Cardiac fibroblast (primary cell): ENCODE results near the gene TTLL5.
A peak's percentile ranks its signal among the peaks of the same experiment; 100 is the strongest.

Source experiments
- DNase-seq, 2 donors: peaks; one replicate each; pipeline versions ENCODE4 v3.0.0 to v3.0.0-alpha.2; 2010; ENCODE audit warnings: low read depth in 2 of 2
- H3K4me3 ChIP-seq, 2 donors: replicated peaks in 1 of 2; 1 replicate in 1 of 2; 2 replicates in 1 of 2; pipeline ENCODE4 v1.5.1; 2011; ENCODE audit warnings: low read depth in 2 of 2, low read length in 2 of 2, mild to moderate bottlenecking in 2 of 2, moderate library complexity in 1 of 2
- TF ChIP-seq, protein P1 (sequence below): IDR thresholded peaks from one replicate; pipeline ENCODE4 v1.5.1; 2011; ENCODE audit warnings: low read depth, mild to moderate bottlenecking, low read length, inconsistent platforms

The TTLL5 gene

DNA sequence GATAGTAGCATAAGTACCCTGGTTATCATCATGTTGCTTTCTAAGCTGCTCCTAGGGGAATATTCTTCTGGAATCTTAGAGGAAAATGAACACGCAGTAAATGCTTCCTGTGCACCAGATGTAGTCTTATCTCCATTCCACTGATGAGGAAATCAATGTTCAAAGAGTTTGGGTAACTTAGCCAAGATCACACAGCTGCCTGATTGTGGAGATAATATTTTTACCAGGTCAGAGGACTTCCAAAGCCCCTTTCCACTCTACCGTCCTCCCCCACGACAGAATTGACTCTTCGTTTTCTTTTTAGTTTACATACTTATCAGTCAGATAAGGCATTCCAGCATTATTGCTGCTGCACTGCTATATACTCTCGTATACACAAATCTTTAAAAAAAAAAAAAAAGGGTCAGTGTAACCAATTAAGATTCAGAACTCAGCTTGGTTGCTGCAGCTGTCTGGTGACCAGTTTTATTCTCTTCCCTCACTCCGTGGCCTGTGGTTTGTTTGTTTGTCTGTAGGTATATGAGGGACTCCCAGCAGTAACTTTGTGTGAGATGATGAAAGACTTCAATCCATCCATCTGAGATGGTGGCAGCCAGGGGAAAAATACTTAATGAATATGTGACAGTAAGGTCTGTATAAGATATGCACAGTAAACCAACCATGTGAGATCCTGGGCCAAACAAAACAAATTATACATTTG, 210.3 kb downstream of the TTLL5 start:
- TF ChIP-seq, protein P1, sequence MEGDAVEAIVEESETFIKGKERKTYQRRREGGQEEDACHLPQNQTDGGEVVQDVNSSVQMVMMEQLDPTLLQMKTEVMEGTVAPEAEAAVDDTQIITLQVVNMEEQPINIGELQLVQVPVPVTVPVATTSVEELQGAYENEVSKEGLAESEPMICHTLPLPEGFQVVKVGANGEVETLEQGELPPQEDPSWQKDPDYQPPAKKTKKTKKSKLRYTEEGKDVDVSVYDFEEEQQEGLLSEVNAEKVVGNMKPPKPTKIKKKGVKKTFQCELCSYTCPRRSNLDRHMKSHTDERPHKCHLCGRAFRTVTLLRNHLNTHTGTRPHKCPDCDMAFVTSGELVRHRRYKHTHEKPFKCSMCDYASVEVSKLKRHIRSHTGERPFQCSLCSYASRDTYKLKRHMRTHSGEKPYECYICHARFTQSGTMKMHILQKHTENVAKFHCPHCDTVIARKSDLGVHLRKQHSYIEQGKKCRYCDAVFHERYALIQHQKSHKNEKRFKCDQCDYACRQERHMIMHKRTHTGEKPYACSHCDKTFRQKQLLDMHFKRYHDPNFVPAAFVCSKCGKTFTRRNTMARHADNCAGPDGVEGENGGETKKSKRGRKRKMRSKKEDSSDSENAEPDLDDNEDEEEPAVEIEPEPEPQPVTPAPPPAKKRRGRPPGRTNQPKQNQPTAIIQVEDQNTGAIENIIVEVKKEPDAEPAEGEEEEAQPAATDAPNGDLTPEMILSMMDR = no peak
- no peak overlapping the region for H3K4me3 ChIP-seq
- DNase-seq = peak; percentile 38 to 62

DNA sequence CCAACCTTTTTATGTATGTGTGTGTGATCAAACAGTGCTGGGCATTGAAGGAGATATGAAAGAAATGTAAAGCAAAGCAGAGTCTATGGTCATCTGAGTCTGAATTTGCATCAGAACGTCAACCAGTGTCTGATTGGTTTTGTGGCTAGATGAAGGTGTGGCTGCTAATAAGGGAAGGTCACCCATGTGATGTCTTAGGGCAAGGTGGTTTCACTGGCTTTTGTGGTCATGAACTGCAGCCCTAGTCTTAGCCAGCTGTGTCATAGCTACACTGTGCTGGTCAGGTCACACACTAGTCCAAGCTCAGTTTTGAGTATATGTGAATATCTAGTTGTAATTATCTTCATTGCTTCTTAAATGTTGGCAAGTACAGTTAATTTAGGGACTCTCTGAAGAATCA, 214.9 kb downstream of the TTLL5 start:
- TF ChIP-seq, protein P1 = no peak
- no peak for DNase-seq
- no peak overlapping the region for H3K4me3 ChIP-seq

DNA sequence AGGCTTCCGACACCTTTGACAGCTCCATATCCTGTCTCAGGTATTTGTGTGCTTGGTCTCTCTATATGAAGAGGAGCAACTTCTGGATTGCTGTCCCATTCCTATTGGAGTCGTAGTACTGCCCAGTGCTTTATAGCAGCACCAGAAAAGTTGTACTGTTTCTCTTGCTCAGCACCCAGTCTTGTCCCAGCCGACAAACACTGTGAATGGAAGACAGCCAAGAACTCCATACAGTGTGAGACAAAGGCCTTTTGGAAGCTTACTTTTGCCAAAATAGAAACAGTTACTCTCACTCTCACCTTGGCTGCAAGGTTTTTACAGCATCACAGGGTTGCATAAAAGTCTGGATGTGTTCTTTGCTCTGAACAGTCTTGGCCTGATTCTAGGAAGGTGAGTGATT, 215.5 kb downstream of the TTLL5 start:
- no peak overlapping the region for H3K4me3 ChIP-seq
- DNase-seq = peak; percentile 54 to 72
- TF ChIP-seq, protein P1 = no peak

DNA sequence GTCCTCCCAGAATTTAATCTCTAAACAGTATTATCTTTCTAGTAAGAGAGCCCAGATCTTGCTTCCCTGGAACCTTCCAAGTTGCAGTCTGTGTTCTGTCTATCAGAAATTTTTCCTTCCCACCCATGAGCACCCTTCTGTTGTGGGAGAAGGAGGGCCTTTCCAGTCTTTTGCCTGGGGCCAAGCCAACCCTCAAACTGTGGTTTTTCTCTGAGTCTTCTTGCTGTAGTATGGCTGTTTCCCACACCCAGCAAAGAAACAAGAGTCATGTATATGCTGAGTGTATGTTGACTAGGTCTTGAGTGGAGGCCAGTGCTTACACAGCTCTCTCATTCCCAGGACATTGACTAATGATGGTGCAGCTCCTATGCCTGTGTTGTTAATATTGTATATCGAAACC, 216.2 kb downstream of the TTLL5 start:
- DNase-seq = peak; percentile 94 to 95
- no peak overlapping the region for H3K4me3 ChIP-seq
- TF ChIP-seq, protein P1 = no peak

DNA sequence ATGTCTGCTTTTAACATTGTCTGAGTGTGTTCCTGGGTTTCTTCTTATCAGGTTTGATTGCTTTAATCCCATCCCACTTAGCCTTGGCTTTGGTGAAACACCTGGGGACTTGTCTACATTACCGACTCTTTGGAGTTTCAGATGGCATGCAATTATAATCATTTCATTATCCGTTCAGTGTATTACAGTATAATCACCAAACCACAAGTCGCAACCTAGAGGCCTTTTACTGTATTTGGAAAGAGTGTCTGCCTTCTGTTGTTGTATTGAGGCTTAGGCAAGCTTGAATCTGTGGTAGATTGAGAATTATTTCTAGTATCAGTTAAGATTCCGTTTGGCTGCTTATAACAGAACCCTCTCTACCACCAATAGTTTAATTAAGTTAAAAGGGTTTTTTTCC, 216.8 kb downstream of the TTLL5 start:
- TF ChIP-seq, protein P1 = no peak
- H3K4me3 ChIP-seq = no peak overlapping the region
- DNase-seq = peak in 1 of 2 donors; percentile 22

DNA sequence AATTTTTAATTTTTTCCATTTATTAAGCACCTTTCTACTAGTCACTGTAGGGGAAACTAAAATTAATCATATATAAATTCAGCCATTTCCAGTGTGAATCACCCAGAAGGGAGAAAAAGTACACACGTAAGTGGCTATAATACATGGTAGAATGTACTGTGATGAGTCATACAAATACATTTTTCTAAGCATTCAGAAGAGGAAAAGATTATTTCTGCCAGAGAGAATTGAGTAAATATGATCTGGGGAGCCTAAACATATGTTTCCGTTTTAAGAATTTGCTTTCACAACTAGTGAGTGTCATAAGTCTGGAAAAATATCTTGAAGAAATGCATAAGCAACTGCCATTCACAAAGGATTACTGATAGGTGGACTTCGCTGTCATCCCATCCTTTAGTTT, 218.0 kb downstream of the TTLL5 start:
- DNase-seq = peak; percentile 92 to 96
- TF ChIP-seq, protein P1 = no peak

DNA sequence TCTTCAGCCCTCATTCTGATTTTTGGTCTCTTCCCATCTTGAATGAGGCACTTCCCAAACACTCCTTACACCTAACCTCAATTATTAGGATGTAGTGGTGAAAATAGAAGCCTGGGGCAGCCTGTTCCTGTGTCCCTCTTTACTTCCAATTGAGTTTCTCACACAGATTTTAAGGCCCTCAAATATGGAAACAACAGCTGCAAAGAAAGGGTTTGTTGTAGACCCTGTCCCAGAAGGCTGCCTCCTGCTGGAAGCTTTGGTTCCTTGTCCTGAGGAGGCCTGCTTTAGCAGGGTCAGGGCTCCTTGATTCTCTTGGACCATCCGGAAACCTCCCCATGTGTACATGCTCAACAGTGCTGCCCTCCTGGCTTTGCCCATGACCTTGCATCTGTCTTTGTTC, 219.5 kb downstream of the TTLL5 start:
- no peak overlapping the region for H3K4me3 ChIP-seq
- TF ChIP-seq, protein P1 = no peak
- DNase-seq = no peak

More for the DNA sequence above, 218.0 kb downstream of the TTLL5 start:
- H3K4me3 ChIP-seq = no peak overlapping the region
